Peyer's patch (tissue), 4 donors: ENCODE measurements around the gene ZNF43.

Experiments used
- CTCF ChIP-seq, 6 experiments: fragments of 450-650 bp in 4 of 6; fragments of 200-600 bp in 2 of 6; sonication (generic) in 1 of 6; IDR thresholded peaks; one replicate each; pipeline ENCODE4 v1.5.1; 2017 to 2019; ENCODE audit warnings: antibody characterized with exemption in 6 of 6, mild to moderate bottlenecking in 3 of 6, moderate library complexity in 1 of 6
- POLR2A ChIP-seq, 2 donors: fragments of 450-650 bp; IDR thresholded peaks; one replicate each; pipeline ENCODE4 v1.5.1; 2017; ENCODE audit warnings: antibody characterized with exemption in 2 of 2, mild to moderate bottlenecking in 2 of 2, moderate library complexity in 2 of 2

- TF ChIP-seq CTCF (IDR thresholded peaks at IDR 0.05) (no peak), POLR2A (IDR thresholded peaks at IDR 0.05) (no peak)
Observed at GRCh38 chr19:21789466-21790085, 46.4 kb downstream of the ZNF43 start.
